ENCODE data around the gene DMD.

DNA sequence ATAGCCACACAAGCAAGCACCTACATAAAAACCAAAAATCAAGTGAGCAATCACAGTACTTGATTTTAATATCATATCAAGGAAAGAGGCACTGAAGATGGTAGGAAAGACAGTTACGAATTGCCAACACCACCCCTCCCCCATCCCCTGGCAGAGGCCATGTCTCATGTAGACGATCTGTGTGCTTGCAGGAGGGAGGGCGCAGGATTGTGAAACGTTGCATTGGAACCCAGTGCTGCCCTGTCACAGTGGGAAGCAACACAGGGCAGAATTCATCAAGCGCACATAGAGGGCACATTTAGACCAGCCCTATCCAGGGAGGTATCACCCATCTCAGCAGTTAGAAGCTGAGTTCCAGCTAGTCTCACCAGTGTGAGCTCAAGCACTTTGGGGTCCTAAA, 359.8 kb downstream of the DMD start:
- no peak for TF ChIP-seq POLR2AphosphoS5 (IDR thresholded peaks at IDR 0.05; ENCODE audit: low read depth, low read length)
- TF ChIP-seq POLR2A (IDR thresholded peaks at IDR 0.05; ENCODE audit: low read depth, low read length), result no peak
- no peak for TF ChIP-seq TAF1 (IDR thresholded peaks at IDR 0.05; ENCODE audit: borderline replicate concordance, low read depth, low read length)
